Inflammatory macrophage (primary cell): ENCODE results near the gene STAT3.

ENCODE experiments used
- DNase-seq, 2 donors: peaks; one replicate each; pipeline ENCODE4 v3.0.0-alpha.2; 2020 to 2022

Gene STAT3

GRCh38 chr17:42290577-42290976 lies 97.7 kb downstream of the STAT3 start:
- no peak for DNase-seq

GRCh38 chr17:42289611-42290181 lies 98.5 kb downstream of the STAT3 start:
- DNase-seq: peak; percentile 67 to 71

- peak in 1 of 2 donors; percentile 20 for DNase-seq
Measured at GRCh38 chr17:42288803-42289610, 99.2 kb downstream of the STAT3 start.

- peak; percentile 84 to 91 for DNase-seq
Measured at GRCh38 chr17:42287977-42288802, 100.1 kb downstream of the STAT3 start, which contains the start of gene STAT5A. TSS of gene STAT5A (plus strand) at chr17:42288498. CDS start at chr17:42289412, 914 bp downstream.

GRCh38 chr17:42287305-42287976 lies 100.8 kb downstream of the STAT3 start:
- peak; percentile 58 to 70 for DNase-seq

GRCh38 chr17:42286411-42287221 lies 101.6 kb downstream of the STAT3 start:
- peak; percentile 50 to 52 for DNase-seq

- DNase-seq: no peak
Measured at GRCh38 chr17:42285346-42286050, 102.7 kb downstream of the STAT3 start.

- no peak for DNase-seq
Measured at GRCh38 chr17:42284566-42284965, 103.7 kb downstream of the STAT3 start.

GRCh38 chr17:42284024-42284369 lies 104.2 kb downstream of the STAT3 start:
- DNase-seq: no peak

- DNase-seq: no peak
Measured at GRCh38 chr17:42283241-42284023, 104.8 kb downstream of the STAT3 start.

- no peak for DNase-seq
Measured at GRCh38 chr17:42282478-42283080, 105.7 kb downstream of the STAT3 start.

GRCh38 chr17:42281571-42282096 lies 106.6 kb downstream of the STAT3 start:
- DNase-seq: no peak

GRCh38 chr17:42279776-42280630 lies 108.2 kb downstream of the STAT3 start:
- DNase-seq: no peak

- no peak for DNase-seq
Measured at GRCh38 chr17:42277342-42277712, 110.9 kb downstream of the STAT3 start.

GRCh38 chr17:42276609-42277341 lies 111.5 kb downstream of the STAT3 start:
- no peak for DNase-seq

GRCh38 chr17:42276359-42276608 lies 112.0 kb downstream of the STAT3 start, which contains the start of gene STAT5B:
TSS of gene STAT5B (minus strand) at chr17:42276391. CDS start at chr17:42232127, 44,264 bp downstream.
- peak; percentile 66 to 82 for DNase-seq

- DNase-seq: no peak
Measured at GRCh38 chr17:42275527-42276358, 112.5 kb downstream of the STAT3 start.
